ENCODE results near the gene STH.
"Not testable (repeated sequence)": the region's sequence is repeated elsewhere in the genome, so short reads cannot be mapped to it uniquely, and the experiment has no call there.

STH gene

DNA sequence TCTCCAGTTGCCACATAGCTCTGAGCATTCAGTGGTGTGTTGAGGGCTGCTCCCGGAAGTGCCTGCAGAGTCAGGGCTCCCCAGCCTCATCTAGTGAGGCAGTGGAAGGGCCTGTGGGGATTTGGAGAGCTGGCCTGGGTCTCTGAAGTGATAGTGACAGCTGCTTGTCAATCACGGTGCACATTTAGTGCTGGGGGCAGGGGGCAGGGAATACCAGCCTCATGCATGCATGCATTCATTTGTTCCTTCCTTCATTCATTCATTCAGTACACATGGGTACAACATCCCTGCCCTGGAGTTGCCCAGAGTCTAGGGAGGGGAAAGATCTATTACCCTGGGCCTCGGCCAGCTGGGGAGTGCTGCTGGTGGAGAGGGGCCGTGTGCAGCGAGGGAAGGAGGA lies 11.3 kb upstream of the STH start:
- no peak for DNase-seq

DNA sequence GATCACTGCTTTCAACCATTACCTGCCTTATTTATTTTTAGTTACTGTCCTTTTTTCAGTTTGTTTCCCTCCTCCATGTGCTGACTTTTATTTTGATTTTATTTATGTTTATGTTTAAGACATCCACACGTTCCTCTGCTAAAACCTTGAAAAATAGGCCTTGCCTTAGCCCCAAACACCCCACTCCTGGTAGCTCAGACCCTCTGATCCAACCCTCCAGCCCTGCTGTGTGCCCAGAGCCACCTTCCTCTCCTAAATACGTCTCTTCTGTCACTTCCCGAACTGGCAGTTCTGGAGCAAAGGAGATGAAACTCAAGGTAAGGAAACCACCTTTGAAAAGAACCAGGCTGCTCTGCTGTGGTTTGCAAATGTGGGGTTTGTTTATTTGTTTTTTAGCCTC lies 9.3 kb upstream of the STH start:
- no peak for DNase-seq

GRCh38 chr17:45990886-45991285 lies 8.2 kb upstream of the STH start:
- DNase-seq = no peak

DNA sequence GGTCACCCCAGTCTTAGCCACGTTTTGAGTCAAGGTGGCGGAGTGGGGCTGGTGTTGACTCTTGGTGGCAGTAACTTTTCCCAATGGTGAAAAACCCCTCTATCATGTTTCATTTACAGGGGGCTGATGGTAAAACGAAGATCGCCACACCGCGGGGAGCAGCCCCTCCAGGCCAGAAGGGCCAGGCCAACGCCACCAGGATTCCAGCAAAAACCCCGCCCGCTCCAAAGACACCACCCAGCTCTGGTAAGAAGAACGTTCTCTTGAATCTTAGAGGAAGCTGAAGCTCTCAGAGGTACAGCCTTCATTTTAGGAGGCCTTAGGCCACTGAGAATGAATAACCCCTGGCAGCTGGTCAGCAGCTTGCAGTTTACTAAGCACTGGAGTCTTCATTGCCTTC lies 7.7 kb upstream of the STH start:
- no peak for DNase-seq

DNA sequence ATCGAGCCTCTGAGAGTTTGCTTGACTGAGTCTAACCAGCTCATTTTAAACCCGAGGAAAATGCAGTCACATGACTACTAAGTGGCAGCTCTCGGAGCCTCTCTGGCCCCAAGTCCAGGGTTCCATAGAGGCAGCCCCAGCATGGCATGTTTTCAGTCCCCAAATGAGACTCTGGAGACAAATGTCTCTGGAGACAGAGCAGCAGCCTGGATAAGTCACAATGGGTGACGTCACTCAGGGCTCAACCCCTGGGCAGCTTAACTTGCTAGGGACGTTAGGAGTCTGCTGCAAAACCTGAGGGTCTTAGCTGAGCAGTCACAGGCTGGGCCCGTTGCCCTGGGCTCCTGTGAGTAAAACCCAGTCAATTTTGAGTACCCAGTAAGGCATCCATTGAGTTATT lies 6.9 kb upstream of the STH start:
- DNase-seq = no peak

GRCh38 chr17:45992904-45993303 lies 6.1 kb upstream of the STH start:
- DNase-seq = no peak

- no peak for DNase-seq
These were observed 5.0 kb upstream of the STH start for GRCh38 chr17:45993962-45994627.

DNA sequence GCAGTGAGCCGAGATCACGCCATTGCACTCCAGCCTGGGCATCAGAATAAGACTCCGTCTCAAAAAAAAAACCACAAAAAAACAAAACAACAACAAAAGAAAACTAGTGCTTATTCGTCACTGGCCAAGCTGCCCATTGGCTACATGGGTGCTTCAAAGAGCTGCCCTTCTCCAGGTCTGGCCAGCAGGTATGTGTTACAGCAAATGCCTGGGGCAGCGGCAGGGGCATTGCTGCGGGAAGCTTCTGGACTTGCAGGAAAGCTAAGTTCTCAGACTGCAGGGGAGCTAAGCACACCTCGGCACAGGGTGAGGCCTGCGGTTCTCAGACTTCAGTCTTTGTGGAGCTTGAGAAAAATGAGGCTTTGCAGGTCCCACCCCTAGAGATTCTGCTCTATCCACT lies 4.1 kb upstream of the STH start:
- DNase-seq = no peak

- DNase-seq = no peak
These were observed 3.3 kb upstream of the STH start for GRCh38 chr17:45995627-45996270.

DNA sequence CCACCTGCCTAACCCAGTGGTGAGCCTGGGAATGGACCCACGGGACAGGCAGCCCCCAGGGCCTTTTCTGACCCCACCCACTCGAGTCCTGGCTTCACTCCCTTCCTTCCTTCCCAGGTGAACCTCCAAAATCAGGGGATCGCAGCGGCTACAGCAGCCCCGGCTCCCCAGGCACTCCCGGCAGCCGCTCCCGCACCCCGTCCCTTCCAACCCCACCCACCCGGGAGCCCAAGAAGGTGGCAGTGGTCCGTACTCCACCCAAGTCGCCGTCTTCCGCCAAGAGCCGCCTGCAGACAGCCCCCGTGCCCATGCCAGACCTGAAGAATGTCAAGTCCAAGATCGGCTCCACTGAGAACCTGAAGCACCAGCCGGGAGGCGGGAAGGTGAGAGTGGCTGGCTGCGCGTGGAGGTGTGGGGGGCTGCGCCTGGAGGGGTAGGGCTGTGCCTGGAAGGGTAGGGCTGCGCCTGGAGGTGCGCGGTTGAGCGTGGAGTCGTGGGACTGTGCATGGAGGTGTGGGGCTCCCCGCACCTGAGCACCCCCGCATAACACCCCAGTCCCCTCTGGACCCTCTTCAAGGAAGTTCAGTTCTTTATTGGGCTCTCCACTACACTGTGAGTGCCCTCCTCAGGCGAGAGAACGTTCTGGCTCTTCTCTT lies 2.6 kb upstream of the STH start:
- no peak for DNase-seq

GRCh38 chr17:45997166-45997565 lies 1.9 kb upstream of the STH start:
- no peak for DNase-seq

DNA sequence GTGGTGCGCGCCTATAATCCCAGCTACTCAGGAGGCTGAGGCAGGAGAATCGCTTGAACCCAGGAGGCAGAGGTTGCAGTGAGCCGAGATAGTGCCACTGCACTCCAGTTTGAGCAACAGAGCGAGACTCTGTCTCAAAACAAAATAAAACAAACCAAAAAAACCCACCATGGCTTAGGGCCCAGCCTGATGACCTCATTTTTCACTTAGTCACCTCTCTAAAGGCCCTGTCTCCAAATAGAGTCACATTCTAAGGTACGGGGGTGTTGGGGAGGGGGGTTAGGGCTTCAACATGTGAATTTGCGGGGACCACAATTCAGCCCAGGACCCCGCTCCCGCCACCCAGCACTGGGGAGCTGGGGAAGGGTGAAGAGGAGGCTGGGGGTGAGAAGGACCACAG lies 1.4 kb upstream of the STH start:
- no peak for DNase-seq

DNA sequence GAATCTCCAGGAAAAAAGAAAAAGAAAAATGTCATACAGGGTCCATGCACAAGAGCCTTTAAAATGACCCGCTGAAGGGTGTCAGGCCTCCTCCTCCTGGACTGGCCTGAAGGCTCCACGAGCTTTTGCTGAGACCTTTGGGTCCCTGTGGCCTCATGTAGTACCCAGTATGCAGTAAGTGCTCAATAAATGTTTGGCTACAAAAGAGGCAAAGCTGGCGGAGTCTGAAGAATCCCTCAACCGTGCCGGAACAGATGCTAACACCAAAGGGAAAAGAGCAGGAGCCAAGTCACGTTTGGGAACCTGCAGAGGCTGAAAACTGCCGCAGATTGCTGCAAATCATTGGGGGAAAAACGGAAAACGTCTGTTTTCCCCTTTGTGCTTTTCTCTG lies 845 bp downstream of the STH start:
- DNase-seq = no peak

DNA sequence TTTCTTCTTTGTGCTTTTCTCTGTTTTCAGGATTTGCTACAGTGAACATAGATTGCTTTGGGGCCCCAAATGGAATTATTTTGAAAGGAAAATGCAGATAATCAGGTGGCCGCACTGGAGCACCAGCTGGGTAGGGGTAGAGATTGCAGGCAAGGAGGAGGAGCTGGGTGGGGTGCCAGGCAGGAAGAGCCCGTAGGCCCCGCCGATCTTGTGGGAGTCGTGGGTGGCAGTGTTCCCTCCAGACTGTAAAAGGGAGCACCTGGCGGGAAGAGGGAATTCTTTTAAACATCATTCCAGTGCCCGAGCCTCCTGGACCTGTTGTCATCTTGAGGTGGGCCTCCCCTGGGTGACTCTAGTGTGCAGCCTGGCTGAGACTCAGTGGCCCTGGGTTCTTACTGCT lies 1.2 kb downstream of the STH start:
- DNase-seq = no peak

- DNase-seq = no peak
These were observed 1.7 kb downstream of the STH start for GRCh38 chr17:46000757-46001156.

GRCh38 chr17:46001390-46002310 lies 2.6 kb downstream of the STH start:
- DNase-seq = no peak

GRCh38 chr17:46002311-46002972 lies 3.4 kb downstream of the STH start:
- peak; percentile 65 for DNase-seq

DNA sequence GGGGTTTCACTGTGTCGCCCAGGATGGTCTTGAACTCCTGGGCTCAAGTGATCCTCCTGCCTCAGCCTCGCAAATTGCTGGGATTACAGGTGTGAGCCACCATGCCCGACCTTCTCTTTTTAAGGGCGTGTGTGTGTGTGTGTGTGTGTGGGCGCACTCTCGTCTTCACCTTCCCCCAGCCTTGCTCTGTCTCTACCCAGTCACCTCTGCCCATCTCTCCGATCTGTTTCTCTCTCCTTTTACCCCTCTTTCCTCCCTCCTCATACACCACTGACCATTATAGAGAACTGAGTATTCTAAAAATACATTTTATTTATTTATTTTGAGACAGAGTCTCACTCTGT lies 3.9 kb downstream of the STH start:
- no peak for DNase-seq

GRCh38 chr17:46003907-46004748 lies 5.1 kb downstream of the STH start:
- DNase-seq = no peak

- DNase-seq = not testable (repeated sequence)
These were observed 7.0 kb downstream of the STH start for GRCh38 chr17:46006082-46006481.

- no peak for DNase-seq
These were observed 8.5 kb downstream of the STH start for GRCh38 chr17:46007461-46007965.

GRCh38 chr17:46008591-46008990 lies 9.5 kb downstream of the STH start:
- DNase-seq = no peak
